ENCODE measurements around the gene TSR3.
"Not testable (repeated sequence)": the region's sequence is repeated elsewhere in the genome, so short reads cannot be mapped to it uniquely, and the experiment has no call there.

Gene TSR3

DNA sequence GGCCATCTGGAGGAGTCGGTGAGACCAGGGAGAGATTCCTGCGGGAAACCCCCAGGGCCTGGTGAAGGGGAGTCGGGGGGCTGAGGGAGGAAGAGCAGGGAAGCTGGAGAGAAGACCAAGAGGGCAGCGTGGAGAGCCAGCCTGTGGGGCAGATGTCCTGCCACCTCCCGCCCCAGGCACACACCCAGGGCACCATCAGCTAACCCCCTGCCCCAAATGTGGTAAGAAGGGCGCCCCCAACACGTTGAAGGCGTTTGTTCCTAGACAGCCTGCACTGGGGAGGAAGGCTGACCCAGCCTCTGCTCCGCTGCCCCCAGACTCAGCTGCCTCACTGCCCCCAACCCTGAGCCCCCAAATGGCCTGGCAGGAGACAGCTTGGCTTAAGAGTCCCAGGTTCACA lies 16.9 kb downstream of the TSR3 start:
- no peak overlapping the region for H3K27ac ChIP-seq (ENCODE audit: low read depth, low read length)
- H3K9me3 ChIP-seq (ENCODE audit: control insufficient read depth, insufficient read depth, low read depth, low read length): peaks cover 7% of the 10 kb centered on the region
- H3K27me3 ChIP-seq (ENCODE audit: control insufficient read depth, insufficient read depth, low read length): peaks cover 83% of the 10 kb centered on the region
- peak overlapping the region; percentile 51 for H3K4me3 ChIP-seq (ENCODE audit: low read depth, low read length)
- no peak overlapping the region for H3K9ac ChIP-seq (ENCODE audit: low read length)
- no peaks in the 10 kb centered on the region for H3K36me3 ChIP-seq (ENCODE audit: control insufficient read depth, insufficient read depth, low read length)
- peaks cover 15% of the 10 kb centered on the region; the same call in 1 of the 2 replicates for H3K4me1 ChIP-seq (ENCODE audit: control insufficient read depth, insufficient read depth, low read length)

DNA sequence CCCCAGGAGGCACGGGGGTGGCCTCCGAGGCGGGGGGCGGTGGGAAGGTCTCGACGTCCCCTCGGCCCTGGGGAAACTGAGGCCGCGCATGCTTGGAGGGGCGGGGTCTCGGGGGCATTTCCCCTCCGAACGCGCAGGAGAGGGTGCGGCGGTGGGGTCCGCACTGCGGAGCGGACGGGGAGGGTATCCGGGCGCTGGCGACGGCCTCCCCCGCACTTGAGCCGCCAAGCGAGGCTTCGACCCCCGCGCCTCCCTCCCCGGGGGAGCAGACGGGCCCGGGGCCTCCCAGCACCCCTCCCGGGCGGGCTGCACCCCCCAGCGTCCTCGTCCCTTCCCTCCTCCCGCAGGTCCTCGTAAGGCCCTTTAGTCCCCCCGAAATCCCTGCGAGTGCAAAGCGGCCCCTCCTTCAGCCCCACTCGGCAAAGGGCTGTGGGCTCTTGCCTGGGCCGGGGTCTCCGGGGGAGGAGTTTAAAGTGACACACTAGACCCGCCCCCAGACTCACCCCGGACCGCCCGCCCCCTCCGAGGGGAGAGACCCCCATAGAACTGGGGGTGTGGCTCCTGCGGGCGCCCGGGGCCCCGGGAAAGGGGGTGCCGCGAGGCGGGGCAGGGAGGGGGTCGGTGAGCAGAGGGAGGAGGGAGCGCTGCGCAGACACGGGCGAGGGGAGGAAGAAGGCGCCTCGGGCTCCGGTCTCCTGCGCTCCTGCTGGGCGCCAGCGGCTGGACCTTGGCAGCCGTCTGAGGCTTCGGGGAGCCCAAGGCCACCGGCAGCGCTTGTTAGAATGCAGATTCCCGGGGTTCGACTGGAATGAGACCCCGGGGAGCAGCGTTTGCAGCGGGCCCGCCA lies 17.6 kb downstream of the TSR3 start:
- H3K36me3 ChIP-seq (ENCODE audit: control insufficient read depth, insufficient read depth, low read length): no peaks in the 10 kb centered on the region
- peaks cover 7% of the 10 kb centered on the region for H3K9me3 ChIP-seq (ENCODE audit: control insufficient read depth, insufficient read depth, low read depth, low read length)
- no peak overlapping the region for H3K9ac ChIP-seq (ENCODE audit: low read length)
- H3K4me3 ChIP-seq (ENCODE audit: low read depth, low read length): peak overlapping the region; percentile 51
- H3K4me1 ChIP-seq (ENCODE audit: control insufficient read depth, insufficient read depth, low read length): peaks cover 15% of the 10 kb centered on the region; the same call in 1 of the 2 replicates
- H3K27ac ChIP-seq (ENCODE audit: low read depth, low read length): no peak overlapping the region
- H3K27me3 ChIP-seq (ENCODE audit: control insufficient read depth, insufficient read depth, low read length): peaks cover 77% of the 10 kb centered on the region

DNA sequence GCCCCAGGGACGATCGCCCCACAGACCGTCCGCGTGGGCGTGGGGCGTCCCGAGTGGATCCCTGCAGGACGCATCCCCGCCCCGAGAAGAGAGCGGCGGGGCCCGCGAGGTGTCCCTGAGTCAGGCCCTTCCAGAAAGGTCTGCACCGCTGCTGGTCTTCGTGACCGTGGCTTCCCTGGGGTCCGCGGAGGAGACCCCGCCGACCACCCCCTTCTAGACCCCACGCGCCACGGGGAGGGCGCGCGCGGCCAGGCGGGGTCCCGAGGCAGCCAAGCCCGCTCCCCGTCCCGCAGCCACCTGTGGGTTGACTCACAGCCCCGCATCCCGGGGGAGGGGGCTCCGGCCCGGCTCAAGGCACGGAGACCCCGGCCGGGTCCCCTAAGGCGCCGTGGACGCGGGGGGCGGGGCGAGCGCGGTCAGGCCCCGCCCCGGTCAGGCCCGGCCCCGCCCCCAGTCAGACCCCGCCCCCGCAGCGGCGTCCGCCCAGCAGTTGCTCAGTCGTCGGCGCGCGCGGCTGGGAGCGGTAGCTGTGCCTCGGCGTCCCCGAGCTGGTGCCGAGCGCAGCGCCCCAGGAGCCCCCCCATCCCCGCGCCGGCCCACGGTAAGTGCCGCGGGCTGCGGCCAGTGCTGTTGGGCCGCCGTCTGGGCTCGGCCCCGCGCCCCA lies 18.4 kb downstream of the TSR3 start, which contains the start of gene BAIAP3:
Gene BAIAP3, plus strand, starts transcription at position 497 of the 664 bp plus-strand sequence. CDS start 4,905 bp downstream, outside the sequence.
- Histone ChIP-seq H3K4me1 (ENCODE audit: control insufficient read depth, insufficient read depth, low read length) (peaks cover 15% of the 10 kb centered on the region; the same call in 1 of the 2 replicates), H3K4me3 (ENCODE audit: low read depth, low read length) (peak within 1 kb of the TSS; percentile 60), H3K36me3 (ENCODE audit: control insufficient read depth, insufficient read depth, low read length) (no peaks in the 10 kb centered on the region), H3K9me3 (ENCODE audit: control insufficient read depth, insufficient read depth, low read depth, low read length) (peaks cover 7% of the 10 kb centered on the region), H3K9ac (ENCODE audit: low read length) (no peak within 1 kb of the TSS), H3K27me3 (ENCODE audit: control insufficient read depth, insufficient read depth, low read length) (peaks cover 69% of the 10 kb centered on the region), H3K27ac (ENCODE audit: low read depth, low read length) (no peak within 1 kb of the TSS)

DNA sequence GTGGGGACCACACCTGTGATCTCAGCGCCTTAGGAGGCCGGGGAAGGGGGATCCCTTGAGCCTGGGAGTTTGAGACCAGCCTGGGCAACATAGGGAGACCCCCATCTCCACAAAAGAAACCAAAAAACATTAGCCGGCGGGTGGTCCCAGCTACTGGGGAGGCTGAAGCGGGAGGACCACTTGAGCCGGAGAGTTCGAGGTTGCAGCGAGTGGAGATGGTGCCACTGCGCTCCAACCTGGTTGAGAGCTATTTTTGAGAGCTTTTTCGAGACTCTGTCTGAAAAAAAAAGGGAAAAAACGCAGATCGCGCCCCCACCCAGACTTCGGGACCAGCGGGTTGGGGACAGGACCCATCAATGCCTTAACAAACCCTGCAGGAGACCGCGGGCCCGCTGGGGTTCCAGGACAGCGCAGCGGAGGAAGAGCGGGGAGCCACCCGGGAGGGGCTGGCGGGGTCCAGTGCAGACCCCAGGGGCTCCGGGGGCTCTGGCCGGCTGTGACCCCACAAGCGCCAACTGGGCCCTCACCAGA lies 19.0 kb downstream of the TSR3 start:
- no peak overlapping the region for H3K9ac ChIP-seq (ENCODE audit: low read length)
- H3K27me3 ChIP-seq (ENCODE audit: control insufficient read depth, insufficient read depth, low read length): peaks cover 64% of the 10 kb centered on the region
- H3K9me3 ChIP-seq (ENCODE audit: control insufficient read depth, insufficient read depth, low read depth, low read length): peaks cover 7% of the 10 kb centered on the region
- no peaks in the 10 kb centered on the region for H3K36me3 ChIP-seq (ENCODE audit: control insufficient read depth, insufficient read depth, low read length)
- peak overlapping the region; percentile 60 for H3K4me3 ChIP-seq (ENCODE audit: low read depth, low read length)
- H3K4me1 ChIP-seq (ENCODE audit: control insufficient read depth, insufficient read depth, low read length): peaks cover 15% of the 10 kb centered on the region; the same call in 1 of the 2 replicates
- no peak overlapping the region for H3K27ac ChIP-seq (ENCODE audit: low read depth, low read length)

DNA sequence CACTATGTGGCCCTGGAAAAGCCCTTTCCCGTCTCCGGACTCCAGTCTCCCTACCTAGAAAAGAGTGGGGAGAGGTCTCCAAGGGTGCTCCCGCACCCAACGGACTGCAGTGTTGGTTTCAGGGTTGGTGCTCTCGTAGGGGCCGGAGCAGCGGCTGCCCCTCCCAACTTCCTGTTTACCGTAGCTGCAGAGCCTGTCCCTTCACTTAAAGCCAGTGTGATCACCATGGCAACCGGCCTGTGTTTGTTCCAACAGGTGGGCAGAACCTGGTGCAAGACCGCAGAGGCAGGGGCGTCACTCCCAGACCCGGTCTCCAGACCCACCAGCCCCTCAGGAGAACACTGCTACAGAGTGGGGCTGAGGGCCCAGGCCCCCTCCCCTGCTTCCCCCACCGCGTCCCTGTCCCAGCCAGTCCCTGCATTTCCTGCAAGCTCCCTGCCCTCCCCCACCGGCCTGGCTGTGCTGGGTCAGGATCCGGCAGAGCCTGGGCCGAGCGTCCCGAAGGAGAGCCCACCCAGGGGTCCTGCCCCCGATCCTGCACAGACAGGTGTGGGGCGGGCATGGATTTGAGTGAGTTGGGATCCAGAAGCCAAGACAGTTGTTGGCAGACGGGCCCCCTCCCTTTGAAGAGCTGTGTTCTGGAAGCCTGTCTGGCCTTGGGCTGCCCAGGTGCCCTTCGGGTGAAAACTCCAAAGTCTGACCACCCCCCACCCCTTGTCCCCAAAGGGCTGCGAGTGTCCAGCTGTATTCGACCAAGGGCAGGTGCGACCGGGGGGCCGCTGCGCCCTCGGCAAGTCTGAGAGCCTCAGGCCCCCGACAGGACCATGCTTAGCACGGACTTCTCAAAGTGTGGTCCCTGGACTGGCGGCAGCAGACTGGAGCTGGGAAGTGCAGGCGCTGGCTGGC lies 19.7 kb downstream of the TSR3 start:
- Histone ChIP-seq H3K9me3 (ENCODE audit: control insufficient read depth, insufficient read depth, low read depth, low read length) (peaks cover 7% of the 10 kb centered on the region), H3K4me3 (ENCODE audit: low read depth, low read length) (peak overlapping the region; percentile 60), H3K27ac (ENCODE audit: low read depth, low read length) (peak overlapping the region; percentile 27; the same call in 1 of the 2 replicates)

DNA sequence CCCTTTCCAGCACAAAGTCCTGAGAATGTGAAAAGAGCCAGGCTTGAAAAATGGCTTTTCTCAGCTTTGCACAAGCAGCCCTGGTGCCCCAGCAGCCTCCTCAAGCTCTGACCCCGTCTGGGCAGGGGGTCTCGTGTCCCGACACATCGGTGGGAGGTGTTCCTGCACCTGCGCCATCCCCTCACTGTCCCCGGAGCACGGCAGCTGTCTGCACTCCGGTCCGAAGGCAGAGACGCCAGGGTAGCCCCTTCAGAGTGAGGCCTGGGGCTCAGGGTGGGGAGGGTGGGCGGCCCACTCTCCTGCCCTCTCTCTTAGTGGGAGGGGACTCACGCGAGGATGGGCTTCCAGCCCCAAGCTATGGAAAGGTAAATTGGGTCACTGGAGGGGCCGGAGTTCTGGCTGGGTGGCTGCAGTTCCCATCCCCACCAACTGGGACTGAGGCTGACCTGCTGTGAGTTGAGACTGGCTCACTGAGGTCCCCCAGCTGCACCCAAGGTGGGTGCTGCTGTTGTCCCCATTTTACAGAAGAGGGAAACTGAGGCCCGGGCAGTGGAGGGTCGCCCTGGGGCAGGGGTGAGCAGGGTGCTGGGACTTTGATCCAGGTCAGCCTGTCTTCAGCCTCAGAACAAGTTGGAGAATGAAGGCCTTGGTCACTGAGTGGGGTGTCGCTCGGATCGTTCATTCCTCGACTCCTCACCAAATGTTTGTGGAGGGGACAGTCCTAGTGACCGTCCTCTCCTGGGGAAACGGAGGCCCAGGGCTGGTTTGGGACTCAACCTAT lies 20.6 kb downstream of the TSR3 start:
- Histone ChIP-seq H3K4me1 (ENCODE audit: control insufficient read depth, insufficient read depth, low read length) (peaks cover 15% of the 10 kb centered on the region; the same call in 1 of the 2 replicates), H3K9ac (ENCODE audit: low read length) (peak overlapping the region; percentile 42), H3K27me3 (ENCODE audit: control insufficient read depth, insufficient read depth, low read length) (peaks cover 49% of the 10 kb centered on the region), H3K4me3 (ENCODE audit: low read depth, low read length) (peak overlapping the region; percentile 60), H3K36me3 (ENCODE audit: control insufficient read depth, insufficient read depth, low read length) (no peaks in the 10 kb centered on the region), H3K9me3 (ENCODE audit: control insufficient read depth, insufficient read depth, low read depth, low read length) (peaks cover 7% of the 10 kb centered on the region), H3K27ac (ENCODE audit: low read depth, low read length) (peak overlapping the region; percentile 27; the same call in 1 of the 2 replicates)

More for the DNA sequence above, 19.7 kb downstream of the TSR3 start:
- Histone ChIP-seq H3K36me3 (ENCODE audit: control insufficient read depth, insufficient read depth, low read length) (no peaks in the 10 kb centered on the region), H3K9ac (ENCODE audit: low read length) (peak overlapping the region; percentile 42), H3K4me1 (ENCODE audit: control insufficient read depth, insufficient read depth, low read length) (peaks cover 15% of the 10 kb centered on the region; the same call in 1 of the 2 replicates), H3K27me3 (ENCODE audit: control insufficient read depth, insufficient read depth, low read length) (peaks cover 57% of the 10 kb centered on the region)

DNA sequence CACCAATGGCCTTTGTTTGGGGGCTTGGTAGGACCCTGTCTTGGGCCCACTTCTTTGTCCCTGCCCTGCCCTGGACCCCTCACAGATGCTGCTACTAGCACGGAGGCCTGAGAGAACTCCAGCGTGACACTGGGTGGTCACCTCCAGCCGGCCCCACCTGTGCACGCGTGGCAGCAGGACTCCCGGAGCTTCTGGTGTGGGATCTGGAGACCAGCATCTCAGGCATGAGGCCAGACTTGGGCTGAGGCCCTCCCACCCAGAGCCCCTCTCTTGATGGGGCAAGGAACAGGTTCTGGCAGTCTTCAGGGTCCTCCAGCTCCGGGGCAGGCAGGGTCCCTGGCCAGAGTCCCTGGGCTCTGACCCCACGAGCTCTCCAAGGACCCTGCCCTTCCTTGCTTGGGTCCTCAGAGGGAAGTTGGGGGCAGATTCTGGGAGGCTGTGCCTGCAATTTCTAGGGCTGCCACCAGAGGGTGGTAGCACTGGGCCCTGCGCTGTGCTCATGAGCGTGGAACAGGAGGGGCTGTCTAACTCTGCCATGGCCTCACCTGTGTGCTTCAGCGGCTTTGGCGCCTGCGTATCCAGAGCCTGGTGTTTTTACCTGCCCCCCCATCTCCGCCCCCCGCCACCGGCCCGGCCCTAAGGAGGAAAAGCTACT lies 21.3 kb downstream of the TSR3 start:
- Histone ChIP-seq H3K27ac (ENCODE audit: low read depth, low read length) (no peak overlapping the region), H3K36me3 (ENCODE audit: control insufficient read depth, insufficient read depth, low read length) (peaks cover 3% of the 10 kb centered on the region), H3K9me3 (ENCODE audit: control insufficient read depth, insufficient read depth, low read depth, low read length) (peaks cover 7% of the 10 kb centered on the region), H3K27me3 (ENCODE audit: control insufficient read depth, insufficient read depth, low read length) (peaks cover 41% of the 10 kb centered on the region), H3K4me1 (ENCODE audit: control insufficient read depth, insufficient read depth, low read length) (peaks cover 15% of the 10 kb centered on the region; the same call in 1 of the 2 replicates), H3K4me3 (ENCODE audit: low read depth, low read length) (no peak overlapping the region), H3K9ac (ENCODE audit: low read length) (no peak overlapping the region)

DNA sequence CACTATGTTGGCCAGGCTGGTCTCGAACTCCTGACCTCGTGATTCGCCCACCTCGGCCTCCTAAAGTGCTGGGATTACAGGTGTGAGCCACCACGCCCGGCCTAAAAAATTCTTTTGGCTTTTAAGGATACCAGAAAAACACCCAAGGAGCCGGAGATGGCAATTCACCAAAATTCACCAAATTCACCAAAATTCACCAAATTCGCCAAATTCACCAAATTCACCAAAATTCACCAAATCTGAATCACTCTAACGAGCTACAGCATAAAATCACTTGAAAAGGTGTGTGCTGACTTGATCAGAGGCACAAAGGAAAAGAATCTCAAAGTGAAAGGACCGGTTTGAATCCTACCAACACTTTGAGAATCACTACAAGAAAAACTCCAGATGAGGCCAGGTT lies 22.7 kb downstream of the TSR3 start:
- H3K27ac ChIP-seq (ENCODE audit: low read depth, low read length); H3K9me3 ChIP-seq (ENCODE audit: control insufficient read depth, insufficient read depth, low read depth, low read length); H3K4me3 ChIP-seq (ENCODE audit: low read depth, low read length); H3K9ac ChIP-seq (ENCODE audit: low read length): not testable (repeated sequence)
- Histone ChIP-seq H3K36me3 (ENCODE audit: control insufficient read depth, insufficient read depth, low read length) (peaks cover 17% of the 10 kb centered on the region), H3K27me3 (ENCODE audit: control insufficient read depth, insufficient read depth, low read length) (peaks cover 27% of the 10 kb centered on the region), H3K4me1 (ENCODE audit: control insufficient read depth, insufficient read depth, low read length) (peaks cover 11% of the 10 kb centered on the region; the same call in 1 of the 2 replicates)

DNA sequence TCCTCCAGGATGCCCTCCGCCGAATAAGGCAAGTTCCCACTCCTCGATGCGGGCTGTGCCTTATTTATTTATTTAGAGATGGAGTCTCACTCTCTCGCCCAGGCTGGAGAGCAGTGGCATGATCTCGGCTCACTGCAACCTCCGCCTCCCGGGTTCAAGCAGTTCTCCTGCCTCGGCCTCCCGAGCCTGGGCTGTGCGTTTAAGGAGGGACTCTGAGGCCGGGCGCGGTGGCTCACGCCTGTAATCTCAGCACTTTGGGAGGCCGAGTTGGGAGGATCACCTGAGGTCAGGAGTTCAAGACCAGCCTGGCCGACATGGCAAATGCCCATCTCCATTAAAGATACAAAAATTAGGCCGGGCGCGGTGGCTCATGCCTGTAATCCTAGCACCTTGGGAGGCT lies 23.5 kb downstream of the TSR3 start:
- H3K4me3 ChIP-seq (ENCODE audit: low read depth, low read length); H3K9me3 ChIP-seq (ENCODE audit: control insufficient read depth, insufficient read depth, low read depth, low read length); H3K9ac ChIP-seq (ENCODE audit: low read length); H3K27ac ChIP-seq (ENCODE audit: low read depth, low read length): not testable (repeated sequence)
- Histone ChIP-seq H3K36me3 (ENCODE audit: control insufficient read depth, insufficient read depth, low read length) (peaks cover 26% of the 10 kb centered on the region), H3K4me1 (ENCODE audit: control insufficient read depth, insufficient read depth, low read length) (peaks cover 11% of the 10 kb centered on the region; the same call in 1 of the 2 replicates), H3K27me3 (ENCODE audit: control insufficient read depth, insufficient read depth, low read length) (peaks cover 20% of the 10 kb centered on the region)
